GM13977 (cell line): ENCODE data around the gene NR2F1-AS1.

Experiments
- DNase-seq: peaks from one replicate; pipeline ENCODE4 v3.0.0; 2012; ENCODE audit warnings: low spot score
- CTCF ChIP-seq: IDR thresholded peaks from 2 replicates; pipeline ENCODE4 v1.5.1; 2012; ENCODE audit warnings: mild to moderate bottlenecking, control low read depth; ENCODE audit not compliant: insufficient read depth; ENCODE audit errors: extremely low read depth, missing control alignments
- in situ Hi-C: fragments of 300-500 bp; cut with MboI; formaldehyde crosslinking; loops from one replicate; pipeline ENCODE4 v1.12.0; 2022; ENCODE audit warnings: low sequenced_read_pairs, low pct_unique_long_range_greater_than_20kb, mixed read lengths, inconsistent platforms; ENCODE audit not compliant: unreplicated experiment

Gene NR2F1-AS1

GRCh38 chr5:93580927-93581445, at the start of gene NR2F1-AS1:
Gene NR2F1-AS1 (minus strand): TSS chr5:93581219.
- in situ Hi-C loops: loop anchor here (25.0 kb wide), 1 partner anchor 1256 kb away; no protein-coding TSS in a partner anchor
- no peak for DNase-seq
- peak; percentile 2 for TF ChIP-seq CTCF

GRCh38 chr5:93626801-93627200, 45.8 kb upstream of the NR2F1-AS1 start:
- DNase-seq: no peak
- in situ Hi-C loops: no loop called here
- TF ChIP-seq CTCF: no peak

GRCh38 chr5:93623153-93623552, 42.1 kb upstream of the NR2F1-AS1 start:
- TF ChIP-seq CTCF: no peak
- DNase-seq: no peak
- in situ Hi-C loops: loop anchor here (25.0 kb wide), 2 partner anchors 164 to 289 kb away; no protein-coding TSS in a partner anchor

GRCh38 chr5:93622240-93622885, 41.3 kb upstream of the NR2F1-AS1 start:
- in situ Hi-C loops: loop anchor here (25.0 kb wide), 2 partner anchors 165 to 290 kb away; no protein-coding TSS in a partner anchor
- TF ChIP-seq CTCF: no peak
- DNase-seq: no peak

GRCh38 chr5:93621327-93621798, 40.3 kb upstream of the NR2F1-AS1 start:
- TF ChIP-seq CTCF: no peak
- no peak for DNase-seq
- in situ Hi-C loops: loop anchor here (25.0 kb wide), 2 partner anchors 166 to 291 kb away; no protein-coding TSS in a partner anchor

GRCh38 chr5:93620487-93621326, 39.7 kb upstream of the NR2F1-AS1 start:
- DNase-seq: peak; percentile 80
- in situ Hi-C loops: loop anchor here (25.0 kb wide), 2 partner anchors 167 to 292 kb away; no protein-coding TSS in a partner anchor
- peak; percentile 44 for TF ChIP-seq CTCF
